Mesenchymal stem cell (in vitro differentiated cells and primary cell): ENCODE data around the gene IRS1.
A peak's percentile ranks its signal among the peaks of the same experiment; 100 is the strongest.

Source experiments
- DNase-seq: peaks from one replicate; pipeline ENCODE4 v3.0.0-alpha.2; 2013
- H2AFZ ChIP-seq: one replicate; pipeline ENCODE4 v1.6.1; 2013; ENCODE audit warnings: low read depth, mild to moderate bottlenecking, control low read depth, inconsistent platforms, low read length, moderate library complexity
- H2AK5ac ChIP-seq: 2 replicates; pipeline ENCODE4 v1.6.1; 2013; ENCODE audit warnings: low read length, moderate library complexity, mild to moderate bottlenecking, inconsistent platforms; ENCODE audit not compliant: severe bottlenecking
- H2BK120ac ChIP-seq: one replicate; pipeline ENCODE4 v1.6.1; 2013; ENCODE audit warnings: low read depth, mild to moderate bottlenecking, inconsistent platforms, low read length, moderate library complexity
- H2BK12ac ChIP-seq, 2 experiments: one replicate each; pipeline ENCODE4 v1.6.1; 2013; ENCODE audit warnings: inconsistent platforms in 2 of 2, low read length in 2 of 2, mild to moderate bottlenecking in 2 of 2, moderate library complexity in 2 of 2, control low read depth in 1 of 2
- H2BK15ac ChIP-seq: one replicate; pipeline ENCODE4 v1.6.1; 2013; ENCODE audit warnings: mild to moderate bottlenecking, low read depth, inconsistent platforms; ENCODE audit not compliant: poor library complexity, severe bottlenecking
- H2BK5ac ChIP-seq: 2 replicates; pipeline ENCODE4 v1.6.1; 2013; ENCODE audit warnings: low read depth, mild to moderate bottlenecking, low read length, control low read depth, inconsistent platforms; ENCODE audit not compliant: poor library complexity, severe bottlenecking
- H3K14ac ChIP-seq, 2 experiments: one replicate each; pipeline ENCODE4 v1.6.1; 2013; ENCODE audit warnings: inconsistent platforms in 2 of 2, low read length in 2 of 2, control low read depth in 1 of 2, mild to moderate bottlenecking in 1 of 2, moderate library complexity in 1 of 2
- H3K18ac ChIP-seq, 2 experiments: one replicate each; pipeline ENCODE4 v1.6.1; 2013; ENCODE audit warnings: inconsistent platforms in 2 of 2, low read length in 2 of 2, control low read depth in 1 of 2, low read depth in 1 of 2, mild to moderate bottlenecking in 1 of 2
- H3K23ac ChIP-seq, 2 experiments: one replicate each; pipeline ENCODE4 v1.6.1; 2013; ENCODE audit warnings: inconsistent platforms in 2 of 2, low read length in 2 of 2, mild to moderate bottlenecking in 2 of 2, moderate library complexity in 2 of 2, control low read depth in 1 of 2
- H3K27ac ChIP-seq: 2 replicates; pipeline ENCODE4 v1.5.1; 2013; ENCODE audit warnings: mild to moderate bottlenecking, moderate library complexity, low read length, control low read depth, inconsistent platforms; ENCODE audit not compliant: poor library complexity, severe bottlenecking
- H3K27me3 ChIP-seq, 2 experiments: 2 replicates each; pipeline versions ENCODE4 v1.6.1 to v1.7.0; 2013; ENCODE audit warnings: low read length in 2 of 2, mild to moderate bottlenecking in 2 of 2, moderate library complexity in 2 of 2, control low read depth in 1 of 2, inconsistent platforms in 1 of 2; ENCODE audit not compliant: control insufficient read depth in 1 of 2, insufficient read depth in 1 of 2
- H3K36me3 ChIP-seq, 2 experiments: 2 replicates each; pipeline versions ENCODE4 v1.6.1 to v1.7.0; 2013; ENCODE audit warnings: low read length in 2 of 2, control low read depth in 1 of 2, inconsistent platforms in 1 of 2, low read depth in 1 of 2, mild to moderate bottlenecking in 1 of 2; ENCODE audit not compliant: insufficient read depth in 2 of 2, control insufficient read depth in 1 of 2
- H3K4ac ChIP-seq, 2 experiments: one replicate each; pipeline ENCODE4 v1.6.1; 2013; ENCODE audit warnings: inconsistent platforms in 2 of 2, low read length in 2 of 2, mild to moderate bottlenecking in 2 of 2, moderate library complexity in 2 of 2, control low read depth in 1 of 2, low read depth in 1 of 2
- H3K4me1 ChIP-seq: 2 replicates; pipeline ENCODE4 v1.6.1; 2013; ENCODE audit warnings: low read depth, low read length, control low read depth; ENCODE audit not compliant: control insufficient read depth, insufficient read depth
- H3K4me2 ChIP-seq: 2 replicates; pipeline ENCODE4 v1.6.1; 2013; ENCODE audit warnings: low read length, mild to moderate bottlenecking, inconsistent platforms; ENCODE audit not compliant: poor library complexity, severe bottlenecking
- H3K4me3 ChIP-seq, 2 experiments: 2 replicates each; pipeline versions ENCODE4 v1.5.1 to v1.7.0; 2013; ENCODE audit warnings: low read length in 2 of 2, mild to moderate bottlenecking in 2 of 2, control low read depth in 1 of 2, low read depth in 1 of 2; ENCODE audit not compliant: insufficient read depth in 1 of 2
- H3K79me1 ChIP-seq: replicated peaks from 2 replicates; pipeline ENCODE4 v1.6.1; 2013; ENCODE audit warnings: mild to moderate bottlenecking, control low read depth, low read length, inconsistent platforms; ENCODE audit not compliant: poor library complexity, severe bottlenecking
- H3K9ac ChIP-seq: 2 replicates; pipeline ENCODE4 v1.7.0; 2013; ENCODE audit warnings: mild to moderate bottlenecking, low read length, moderate library complexity
- H3K9me3 ChIP-seq: 2 replicates; pipeline ENCODE4 v1.7.0; 2013; ENCODE audit warnings: mild to moderate bottlenecking, low read length; ENCODE audit not compliant: control insufficient read depth
- H4K8ac ChIP-seq: one replicate; pipeline ENCODE4 v1.6.1; 2013; ENCODE audit warnings: inconsistent platforms, mild to moderate bottlenecking, low read length, moderate library complexity
- H4K91ac ChIP-seq: one replicate; pipeline ENCODE4 v1.6.1; 2013; ENCODE audit warnings: mild to moderate bottlenecking, low read length, inconsistent platforms
- WGBS: methylation state at CpG from one replicate; pipeline ENCODE4 v1.1.7; 2013; ENCODE audit warnings: mixed read lengths; 5-methylcytosine and 5-hydroxymethylcytosine counted together

The IRS1 gene

GRCh38 chr2:226763320-226763719, 36.3 kb downstream of the IRS1 start:
- Histone ChIP-seq H4K91ac (no peak overlapping the region), H3K9me3 (no peaks in the 10 kb centered on the region), H3K4me1 (peaks cover 3% of the 10 kb centered on the region), H3K27ac (peak overlapping the region; percentile 35), H3K4ac (no peak overlapping the region), H3K4me3 (no peak overlapping the region), H3K36me3 (peaks cover 3 to 27% of the 10 kb centered on the region in 2 experiments), H2BK120ac (no peak overlapping the region), H3K79me1 (peaks cover 13% of the 10 kb centered on the region), H4K8ac (no peak overlapping the region), H3K18ac (no peak overlapping the region), H2AFZ (no peak overlapping the region), H3K4me2 (no peak overlapping the region), H2BK15ac (no peak overlapping the region), H3K27me3 (no peaks in the 10 kb centered on the region), H3K14ac (no peak overlapping the region), H3K23ac (no peak overlapping the region), H2AK5ac (no peak overlapping the region), H2BK5ac (no peak overlapping the region), H3K9ac (no peak overlapping the region), H2BK12ac (no peak overlapping the region)
- DNase-seq = no peak
- 89% methylated on average over 3 of the region's 3 CpGs for WGBS

- no peak overlapping the region for H3K4me2 ChIP-seq
- H3K18ac ChIP-seq = peak overlapping the region in 1 of 2 experiments; percentile 21
- H2BK120ac ChIP-seq = no peak overlapping the region
- H3K4me1 ChIP-seq = peaks cover 8% of the 10 kb centered on the region
- no peaks in the 10 kb centered on the region for H3K9me3 ChIP-seq
- no peak overlapping the region for H3K23ac ChIP-seq
- H2BK12ac ChIP-seq = no peak overlapping the region
- DNase-seq = no peak
- H4K8ac ChIP-seq = no peak overlapping the region
- 100% methylated on average over 1 of the region's 2 CpGs for WGBS
- H4K91ac ChIP-seq = no peak overlapping the region
- peak overlapping the region; percentile 6 for H2AK5ac ChIP-seq
- no peak overlapping the region for H2AFZ ChIP-seq
- no peak overlapping the region for H2BK5ac ChIP-seq
- no peak overlapping the region for H3K14ac ChIP-seq
- peaks cover 7% of the 10 kb centered on the region for H3K79me1 ChIP-seq
- H3K9ac ChIP-seq = no peak overlapping the region
- H3K27me3 ChIP-seq = no peaks in the 10 kb centered on the region
- H2BK15ac ChIP-seq = no peak overlapping the region
- peak overlapping the region; percentile 51 for H3K27ac ChIP-seq
- H3K4ac ChIP-seq = no peak overlapping the region
- H3K4me3 ChIP-seq = peak overlapping the region in 1 of 2 experiments; percentile 20
- peaks cover 3 to 27% of the 10 kb centered on the region in 2 experiments for H3K36me3 ChIP-seq
Measured at GRCh38 chr2:226761195-226761583, 38.4 kb downstream of the IRS1 start.

GRCh38 chr2:226760412-226761194, 39.0 kb downstream of the IRS1 start:
- Histone ChIP-seq H2BK12ac (no peak overlapping the region), H3K36me3 (peaks cover 3 to 27% of the 10 kb centered on the region in 2 experiments), H3K14ac (peak overlapping the region in 1 of 2 experiments; percentile 46), H3K4me1 (peaks cover 8% of the 10 kb centered on the region), H2BK15ac (no peak overlapping the region), H3K4ac (no peak overlapping the region), H2BK5ac (no peak overlapping the region), H3K79me1 (peaks cover 7% of the 10 kb centered on the region), H4K91ac (no peak overlapping the region), H3K4me3 (peak overlapping the region in 1 of 2 experiments; percentile 20), H4K8ac (no peak overlapping the region), H3K4me2 (no peak overlapping the region), H3K27ac (peak overlapping the region; percentile 51), H2AFZ (no peak overlapping the region), H3K23ac (no peak overlapping the region), H3K9me3 (no peaks in the 10 kb centered on the region), H3K9ac (no peak overlapping the region), H3K27me3 (no peaks in the 10 kb centered on the region), H3K18ac (peak overlapping the region in 1 of 2 experiments; percentile 28), H2AK5ac (peak overlapping the region; percentile 6), H2BK120ac (no peak overlapping the region)
- DNase-seq = peak; percentile 89
- WGBS = 0% methylated on average over 2 of the region's 2 CpGs

GRCh38 chr2:226759768-226760167, 39.9 kb downstream of the IRS1 start:
- H4K8ac ChIP-seq = peak overlapping the region; percentile 1
- H3K18ac ChIP-seq = peak overlapping the region; percentile 4 to 75
- peak overlapping the region; percentile 75 for H3K27ac ChIP-seq
- H3K4me2 ChIP-seq = no peak overlapping the region
- H3K9me3 ChIP-seq = no peaks in the 10 kb centered on the region
- H3K4ac ChIP-seq = peak overlapping the region; percentile 19 to 66
- H3K27me3 ChIP-seq = no peaks in the 10 kb centered on the region
- H3K23ac ChIP-seq = no peak overlapping the region
- peak overlapping the region in 1 of 2 experiments; percentile 85 for H3K14ac ChIP-seq
- H2AFZ ChIP-seq = no peak overlapping the region
- H3K4me3 ChIP-seq = no peak overlapping the region
- peaks cover 3 to 21% of the 10 kb centered on the region in 2 experiments for H3K36me3 ChIP-seq
- H3K79me1 ChIP-seq = peaks cover 2% of the 10 kb centered on the region
- H3K9ac ChIP-seq = no peak overlapping the region
- no peak overlapping the region for H2BK15ac ChIP-seq
- peak overlapping the region; percentile 21 for H2AK5ac ChIP-seq
- H2BK12ac ChIP-seq = peak overlapping the region in 1 of 2 experiments; percentile 59
- no peak overlapping the region for H2BK5ac ChIP-seq
- 73% methylated on average over 8 of the region's 9 CpGs for WGBS
- peak overlapping the region; percentile 64 for H4K91ac ChIP-seq
- peaks cover 8% of the 10 kb centered on the region for H3K4me1 ChIP-seq
- peak overlapping the region; percentile 12 for H2BK120ac ChIP-seq
- no peak for DNase-seq
